H1 (cell line): ENCODE measurements around the gene CD164L2. TPM values are rescaled to one million over a fixed set of nuclear protein-coding genes. Genes with fewer than 3 reads are reported as not detected.

Experiments used
- ATF2 ChIP-seq: IDR thresholded peaks from 2 replicates; pipeline ENCODE4 v1.6.1; 2012; ENCODE audit warnings: low read length, inconsistent platforms
- polyA plus RNA-seq, 7 experiments: library from polyadenylated mRNA; depleted of rRNA in 3 of 7; stranded (reverse) in 5 of 7; unstranded in 2 of 7; fragments of >200 nt in 5 of 7; fragments of 200-250 nt in 2 of 7; gene quantifications; 1 replicate in 5 of 7; 2 replicates in 1 of 7; 4 replicates in 1 of 7; pipeline versions ENCODE4 v1.2.1 to v1.2.3, GENCODE V29; 2011 to 2013; ENCODE audit warnings: missing spikeins in 2 of 7, mixed read lengths in 2 of 7
- total RNA-seq: library from RNA; stranded (reverse); fragmentation: NEBNext Ultra II Directional; extraction: Animal tissue kit (Norgen Biotek cat#: 25700); gene quantifications from 2 replicates; pipeline ENCODE4 v1.2.1, GENCODE V29; 2021

CD164L2 gene
- total and polyA plus RNA-seq, 2 of the 8 experiments (the other 6 are each of a cell fraction or from before 2014, with no cell fraction given): 3.3 TPM

GRCh38 chr1:27361553-27361952 lies 21.6 kb downstream of the CD164L2 start (continued):
- no peak for TF ChIP-seq ATF2
